ENCODE results near the gene OR4D5.

The OR4D5 gene

DNA sequence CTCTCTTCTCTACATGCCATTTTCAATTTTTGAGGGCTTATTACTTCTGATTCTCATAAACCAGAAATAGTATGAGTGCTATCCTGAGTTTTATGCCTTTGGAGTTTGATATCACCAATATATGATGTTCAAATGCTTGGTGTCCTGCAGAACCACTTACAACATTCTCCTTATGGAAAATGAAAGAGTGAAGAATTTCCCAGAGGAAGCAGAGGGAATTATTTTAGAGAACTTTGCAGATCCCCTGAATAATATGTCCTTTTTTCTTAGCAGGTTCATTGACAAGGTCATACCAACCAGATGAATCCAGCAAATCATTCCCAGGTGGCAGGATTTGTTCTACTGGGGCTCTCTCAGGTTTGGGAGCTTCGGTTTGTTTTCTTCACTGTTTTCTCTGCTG, at the start of gene OR4D5:
Gene OR4D5, plus strand, starts transcription at position 301 of the 400 bp plus-strand sequence. Its CDS starts 0 bp downstream, at position 301.
- no peak for DNase-seq

DNA sequence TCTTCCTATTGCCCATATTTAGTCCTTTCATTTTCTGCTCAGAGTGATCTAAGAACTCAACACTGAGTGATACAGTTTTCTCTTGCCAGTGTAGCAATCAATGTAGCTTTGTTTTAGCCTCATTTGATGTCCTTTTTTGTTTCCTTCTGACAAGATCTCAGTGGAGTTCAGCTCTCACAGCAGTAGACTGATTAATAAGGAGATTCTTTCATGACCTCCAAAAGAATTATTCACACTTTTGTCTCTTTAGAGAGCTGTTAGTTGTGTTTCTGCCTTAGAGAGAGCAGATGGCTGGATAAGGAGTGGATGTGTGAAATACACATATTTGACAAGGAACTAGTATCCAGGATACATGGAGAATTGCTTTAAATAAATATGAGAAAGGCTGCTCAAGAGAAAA, 47.4 kb upstream of the OR4D5 start:
- DNase-seq = no peak

DNA sequence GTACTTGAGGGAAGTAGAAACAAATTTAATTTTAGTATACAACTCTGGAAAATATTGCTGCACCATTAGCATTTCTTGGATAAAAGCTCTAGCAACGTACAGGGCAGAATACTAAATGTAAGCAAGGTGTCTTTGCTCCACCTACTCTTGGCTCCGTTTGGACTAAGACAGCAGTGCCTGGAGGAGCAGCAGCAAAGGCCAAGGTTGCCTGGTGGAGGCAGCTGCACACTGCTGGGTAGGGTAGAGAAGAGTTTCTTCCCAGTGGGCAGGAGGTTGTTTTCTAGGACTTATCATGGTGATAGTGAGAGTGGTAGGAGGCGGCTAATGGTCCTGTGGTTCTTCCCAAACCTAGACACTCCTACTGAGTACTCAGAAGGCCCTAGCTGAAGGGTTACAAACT, 39.6 kb upstream of the OR4D5 start:
- no peak for DNase-seq

DNA sequence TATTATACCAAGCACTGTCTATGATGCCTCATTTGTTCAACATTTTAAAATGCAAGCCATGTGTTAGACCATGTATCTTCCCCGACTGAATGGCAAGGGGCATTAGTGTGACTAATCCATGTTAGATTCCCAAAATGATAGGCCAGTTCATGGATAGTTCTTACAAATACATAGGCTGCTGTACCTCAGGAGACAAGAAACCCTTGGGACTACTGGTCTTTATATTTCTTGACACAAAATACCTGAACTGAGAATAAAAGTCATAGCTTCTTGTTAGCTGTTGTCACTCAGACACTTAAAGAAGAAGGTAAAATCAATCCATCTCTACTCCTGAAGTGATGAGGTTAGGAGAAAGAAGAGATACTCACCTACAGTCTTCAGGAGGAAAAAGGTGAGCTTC, 37.5 kb upstream of the OR4D5 start, which contains the start of gene OR8D4:
Gene OR8D4, plus strand, starts transcription at position 301 of the 400 bp plus-strand sequence. CDS start 4,265 bp downstream, outside the sequence.
- no peak for DNase-seq

DNA sequence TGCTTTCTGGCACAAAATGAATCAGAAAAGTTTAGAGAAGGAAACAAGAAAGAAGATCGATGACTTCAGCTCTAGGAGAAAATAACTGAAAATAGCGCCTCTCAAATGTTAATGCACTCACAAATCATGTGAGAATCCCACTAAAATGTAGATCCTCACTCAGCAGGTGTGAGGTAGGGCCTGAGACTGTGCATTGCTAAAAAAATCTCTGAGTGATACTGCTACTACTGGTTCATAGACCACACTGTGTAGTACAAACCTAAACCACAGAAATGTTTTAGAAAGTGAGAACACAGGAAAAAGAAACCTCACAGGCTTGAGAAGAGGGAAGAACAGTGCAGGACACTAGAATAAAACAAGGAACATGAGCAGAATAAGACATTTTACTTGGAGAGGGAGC, 35.5 kb upstream of the OR4D5 start:
- DNase-seq = no peak

DNA sequence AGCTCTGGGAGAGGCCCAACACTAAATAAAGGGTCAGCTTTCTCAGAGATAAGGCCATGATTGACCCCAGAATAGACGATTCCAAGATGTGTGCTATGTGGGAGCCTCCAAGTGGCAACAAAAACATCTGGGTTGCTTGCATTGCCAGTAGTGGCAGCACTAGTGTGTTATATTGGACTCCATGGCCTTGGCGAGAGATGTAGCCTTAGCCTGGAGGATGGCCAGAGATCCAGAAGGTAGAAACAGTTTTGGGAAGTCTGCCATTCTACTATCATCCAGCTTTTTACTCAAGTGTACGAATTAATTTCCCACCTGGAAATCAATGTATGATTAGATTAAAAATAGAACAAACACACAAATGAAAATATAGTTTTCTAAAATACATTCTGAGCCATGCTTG, 34.5 kb upstream of the OR4D5 start:
- no peak for DNase-seq

DNA sequence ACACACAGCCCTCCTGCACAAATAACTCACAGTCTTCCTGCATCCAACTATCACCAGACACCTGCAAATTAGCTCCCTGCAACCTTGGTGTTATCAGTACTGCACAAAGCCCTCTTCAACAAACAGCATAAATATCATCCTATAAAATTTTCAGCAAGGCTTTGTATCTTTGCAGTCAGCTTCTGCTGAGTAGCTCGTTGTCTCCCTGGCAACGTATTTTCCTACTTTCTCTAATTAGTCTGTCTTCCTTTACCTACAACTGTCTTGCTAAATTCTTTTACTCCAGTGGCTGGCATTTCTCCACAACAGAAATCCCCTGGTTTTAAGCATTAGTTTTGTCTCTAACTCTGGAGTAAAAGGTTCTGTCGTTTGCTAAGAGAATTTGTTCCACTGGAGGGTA, 33.6 kb upstream of the OR4D5 start:
- no peak for DNase-seq

DNA sequence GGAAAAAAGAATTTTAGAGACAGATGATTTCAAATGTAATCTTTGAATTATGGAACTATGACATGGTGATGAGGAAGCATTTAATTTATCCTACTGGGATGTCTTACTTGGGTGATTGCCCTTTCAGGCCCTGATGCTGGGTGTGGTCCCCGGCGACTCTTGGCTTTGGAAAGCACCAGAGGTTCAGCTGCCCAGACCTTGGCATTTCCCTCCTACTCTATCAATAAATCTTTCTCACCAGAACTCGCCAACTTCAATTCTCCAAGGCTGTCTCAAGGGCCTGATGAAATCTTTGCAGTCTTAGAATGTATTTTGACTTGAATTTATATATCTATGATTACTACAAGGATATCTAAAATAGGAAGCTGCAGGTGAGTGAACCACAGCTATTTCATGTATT, 18.5 kb upstream of the OR4D5 start:
- DNase-seq = no peak

DNA sequence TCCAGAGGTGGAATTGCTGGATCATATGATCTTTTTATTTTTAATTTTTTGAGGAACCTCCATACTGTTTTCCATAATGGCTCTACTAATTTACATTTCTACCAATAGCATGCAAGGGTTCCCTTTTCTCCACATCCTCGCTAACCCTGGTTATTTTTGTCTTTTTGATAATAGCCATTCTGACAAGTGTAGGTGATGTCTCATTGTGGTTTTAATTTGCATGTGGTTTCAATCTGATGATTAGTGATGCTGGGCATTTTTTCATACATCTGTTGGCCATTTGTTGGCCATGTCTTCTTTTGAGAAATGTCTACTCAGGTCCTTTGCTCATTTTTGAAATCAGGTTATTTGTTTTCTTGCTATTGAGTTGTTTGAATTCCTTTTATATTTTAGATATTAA, 15.4 kb upstream of the OR4D5 start:
- no peak for DNase-seq

DNA sequence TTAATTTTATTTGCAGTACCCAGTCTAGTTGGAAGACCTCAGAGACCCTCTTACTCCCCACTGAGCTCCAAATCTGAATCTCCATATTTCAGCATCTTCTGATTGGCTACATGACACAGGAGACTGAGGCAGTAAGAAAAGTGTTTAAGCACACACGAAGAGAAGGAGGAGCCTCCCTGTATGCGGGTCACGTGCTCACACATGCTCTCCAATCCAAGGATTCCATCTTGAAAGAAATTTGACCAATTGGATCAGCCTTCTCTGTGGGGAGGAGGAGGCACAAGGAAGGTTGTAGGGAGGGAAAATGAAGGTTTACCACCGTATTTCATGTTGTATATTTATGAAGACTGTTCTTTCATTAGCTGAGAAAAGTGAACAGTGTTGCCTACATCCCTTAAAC, 3.0 kb downstream of the OR4D5 start:
- no peak for DNase-seq

DNA sequence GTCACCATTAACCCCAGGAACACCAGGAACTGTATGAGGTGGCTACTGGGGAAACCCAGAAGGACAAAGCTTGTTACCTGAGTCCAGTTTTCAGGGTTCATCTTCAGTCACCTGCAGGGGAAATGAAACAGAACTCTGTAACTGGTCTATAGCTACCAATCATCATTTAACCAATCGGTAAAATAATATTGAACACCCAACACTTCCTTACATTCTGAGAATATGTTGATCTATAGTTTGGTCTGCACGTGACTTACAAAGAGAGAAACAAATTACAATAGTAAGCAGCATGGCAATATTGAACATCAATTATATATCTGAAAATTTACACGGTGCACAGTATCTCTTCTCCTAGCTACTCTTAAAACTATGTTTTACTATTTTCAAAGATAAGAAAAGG, 4.3 kb downstream of the OR4D5 start, which contains the start of gene OR6T1:
Gene OR6T1, minus strand, starts transcription at position 101 of the 400 bp plus-strand sequence. Its CDS starts 0 bp downstream, at position 101.
- no peak for DNase-seq

DNA sequence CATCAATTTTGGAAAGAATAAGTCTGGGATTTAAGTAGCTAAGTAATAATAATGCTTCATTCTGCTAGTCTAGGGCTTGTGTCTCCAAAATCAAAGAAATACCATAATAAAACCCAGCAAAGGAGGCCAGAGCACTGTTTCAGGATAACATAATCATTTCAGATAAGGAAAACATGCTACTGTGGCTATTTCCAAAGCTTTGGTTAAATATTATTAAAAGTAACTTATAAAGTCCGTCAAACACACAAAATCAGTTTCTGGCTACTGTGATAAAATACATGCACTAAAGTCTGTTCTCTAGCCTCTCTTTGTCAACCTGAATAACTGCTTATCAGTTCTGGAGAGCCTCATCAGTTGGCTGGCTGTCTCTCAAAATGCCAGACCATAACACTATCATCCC, 5.7 kb downstream of the OR4D5 start:
- no peak for DNase-seq

DNA sequence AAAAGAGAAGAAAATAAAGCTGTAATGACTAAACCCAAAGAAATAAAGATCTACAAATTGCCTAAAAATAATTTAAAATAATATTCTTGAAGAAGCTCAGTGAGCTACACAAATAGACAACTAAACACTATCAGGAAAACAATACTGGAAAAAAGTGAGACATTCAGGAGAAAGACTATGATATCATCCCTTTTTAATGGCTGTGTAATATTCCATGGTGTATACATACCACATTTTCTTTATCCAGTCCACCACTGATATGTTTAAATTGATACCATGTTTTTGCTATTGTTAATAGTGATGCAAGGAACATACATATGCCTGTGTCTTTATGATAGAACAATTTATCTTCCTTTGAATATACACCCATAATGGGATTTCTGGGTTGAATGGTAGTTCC, 17.3 kb downstream of the OR4D5 start:
- DNase-seq = no peak

DNA sequence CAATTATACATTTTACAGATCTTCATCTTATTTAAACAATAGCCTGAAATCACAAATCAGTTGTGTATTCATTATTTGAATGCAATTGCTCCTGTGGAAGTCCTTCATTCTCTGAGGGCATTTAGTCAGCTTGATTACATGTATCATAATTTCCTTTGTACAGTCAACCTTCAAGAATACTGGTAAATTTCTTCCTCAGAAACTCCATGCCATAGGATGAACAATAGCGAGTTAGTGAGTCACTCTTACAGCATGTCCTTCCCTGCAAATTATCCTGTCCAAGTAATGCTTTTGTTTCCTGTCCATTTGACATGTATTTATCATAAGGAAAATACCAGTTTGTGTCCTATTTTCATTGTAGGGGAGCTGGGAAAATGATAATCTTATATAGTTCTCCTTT, 34.4 kb downstream of the OR4D5 start:
- no peak for DNase-seq

DNA sequence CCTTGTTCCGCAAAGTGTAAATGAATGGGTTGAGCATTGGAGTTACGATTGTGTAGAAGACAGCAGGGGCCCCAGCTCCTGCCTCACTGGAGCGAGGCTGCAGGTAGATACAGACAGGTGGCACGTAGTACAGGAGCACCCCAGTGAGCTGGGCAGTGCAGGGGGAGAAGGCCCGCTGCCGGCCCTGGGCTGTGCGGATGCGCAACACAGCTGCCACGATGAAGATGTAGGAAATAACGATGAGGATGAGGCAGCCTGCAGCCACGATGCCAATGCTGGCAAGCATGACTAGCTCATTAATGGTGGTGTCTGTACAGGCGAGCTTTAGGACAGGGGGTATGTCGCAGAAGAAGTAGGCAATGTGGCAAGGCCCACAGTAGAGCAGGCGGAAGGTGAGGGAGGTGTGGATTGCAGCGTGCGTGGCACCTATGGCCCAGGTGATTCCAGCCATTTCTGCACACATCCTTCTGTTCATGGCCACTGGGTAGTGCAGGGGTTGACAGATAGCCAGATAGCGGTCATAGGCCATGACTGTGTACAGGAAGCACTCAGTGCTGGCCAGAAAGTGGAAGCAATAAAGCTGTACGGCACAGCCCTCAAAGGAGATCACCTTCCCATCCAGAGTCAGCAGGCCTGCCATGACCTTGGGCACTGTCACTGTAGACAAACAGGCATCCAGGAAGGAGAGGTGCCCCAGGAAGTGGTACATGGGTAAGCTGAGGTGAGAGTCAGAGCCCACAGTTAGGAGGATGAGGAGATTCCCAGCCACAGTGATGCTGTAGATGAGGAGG, 37.5 kb downstream of the OR4D5 start:
- DNase-seq = no peak

DNA sequence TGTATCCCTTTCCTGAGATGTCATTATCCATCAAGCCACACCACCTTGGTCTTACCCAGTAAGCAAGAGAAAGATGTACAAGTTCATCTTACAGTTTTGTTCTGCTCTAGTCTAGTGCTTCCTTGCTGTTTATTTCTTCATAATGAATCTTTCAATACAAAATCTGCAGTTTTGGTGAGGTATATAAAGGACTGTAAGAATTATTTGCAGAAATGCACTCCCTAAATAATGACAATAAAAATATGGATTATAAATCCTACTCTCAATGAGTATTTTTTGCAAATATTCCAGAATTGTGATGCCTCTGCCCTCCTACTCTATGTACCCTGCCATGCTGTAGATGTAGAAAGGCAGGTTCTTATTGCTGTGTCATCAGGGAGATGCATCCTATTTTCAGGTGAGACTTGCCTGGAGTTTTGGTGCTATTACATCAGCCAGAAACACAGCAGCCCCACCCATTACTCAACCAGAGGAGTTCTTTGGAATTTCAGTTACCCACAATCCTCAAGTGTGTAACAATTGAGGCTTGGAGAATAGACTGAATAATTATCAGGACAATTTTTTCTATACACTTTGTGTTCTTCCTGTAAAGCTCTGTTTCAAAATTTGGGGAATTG, 38.4 kb downstream of the OR4D5 start, which contains the start of gene OR10S1:
Gene OR10S1, minus strand, starts transcription at position 51 of the 617 bp plus-strand sequence. CDS start 117 bp downstream, outside the sequence.
- no peak for DNase-seq

DNA sequence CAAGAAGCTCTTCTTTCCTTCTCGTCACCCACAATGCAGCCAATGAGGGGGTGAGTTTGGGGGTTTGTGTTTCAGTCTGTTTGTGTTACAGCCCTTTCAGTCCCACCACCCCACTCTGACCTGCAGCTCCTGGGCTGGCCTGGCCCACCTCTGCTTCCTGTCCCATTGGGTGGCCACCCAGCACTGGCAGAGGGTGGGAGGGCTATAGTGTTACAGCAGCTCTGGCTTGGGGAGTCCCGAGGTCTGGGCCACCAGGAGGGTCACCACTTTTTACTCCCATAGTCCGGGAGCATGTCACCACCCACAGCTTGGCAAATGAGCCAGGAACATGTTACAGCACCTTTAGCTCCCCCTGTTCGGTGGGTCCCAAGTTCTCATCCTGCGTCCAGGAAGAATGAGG, 39.9 kb downstream of the OR4D5 start:
- no peak for DNase-seq

Data from Kasumi-1 (cell line).